GM19099 (cell line): ENCODE data around the gene RXRA.

Source experiments
- POLR2A ChIP-seq: IDR thresholded peaks from 3 replicates; pipeline ENCODE4 v1.6.1; 2011; ENCODE audit warnings: low read depth; ENCODE audit not compliant: insufficient read length; ENCODE audit errors: extremely low read depth

RXRA gene

DNA sequence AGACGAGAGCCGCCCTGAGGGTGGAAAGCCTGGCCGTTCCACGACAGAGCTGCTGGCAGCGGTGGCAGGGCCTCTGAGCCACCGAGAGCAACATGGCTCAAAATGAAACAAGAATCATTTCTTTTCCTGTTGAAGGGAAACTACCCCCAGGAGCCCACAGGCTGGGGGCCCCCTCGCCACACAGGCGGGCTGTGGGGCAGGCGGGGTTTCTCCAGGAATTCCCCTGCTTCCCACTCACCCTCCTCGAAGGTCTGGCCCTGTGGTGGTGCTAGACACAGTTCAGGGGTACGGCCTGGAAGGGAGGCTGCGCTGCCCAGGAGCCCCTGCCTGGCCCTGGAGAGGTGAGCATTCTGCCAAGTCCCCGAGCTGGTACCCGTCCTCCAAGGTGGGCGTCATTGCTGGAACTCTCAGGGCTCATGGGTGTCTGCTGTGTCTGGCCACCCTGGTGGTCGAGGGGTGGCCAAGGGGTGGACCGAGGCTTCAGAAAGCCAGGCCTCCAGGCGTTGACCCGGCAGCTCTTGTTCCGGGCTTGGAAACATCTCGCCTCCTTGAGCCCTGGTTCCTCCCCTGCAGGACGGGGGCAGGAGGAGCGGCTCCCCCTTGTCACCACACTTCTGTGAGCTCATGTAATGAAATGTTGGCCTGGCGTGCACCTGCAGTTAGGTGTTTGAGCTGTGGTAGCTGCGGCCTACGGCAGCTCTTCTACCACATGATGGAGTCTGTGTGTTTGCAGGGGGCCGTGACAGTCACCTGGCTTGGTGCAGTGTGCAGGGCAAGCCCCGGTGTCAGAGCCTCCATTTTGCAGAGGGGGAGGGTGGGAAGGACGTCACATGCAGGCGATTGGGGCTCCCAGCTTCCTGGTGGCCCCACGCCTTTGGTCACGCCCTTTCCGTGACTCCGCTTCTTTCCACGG, 65.3 kb downstream of the RXRA start:
- TF ChIP-seq POLR2A = peak; percentile 73

DNA sequence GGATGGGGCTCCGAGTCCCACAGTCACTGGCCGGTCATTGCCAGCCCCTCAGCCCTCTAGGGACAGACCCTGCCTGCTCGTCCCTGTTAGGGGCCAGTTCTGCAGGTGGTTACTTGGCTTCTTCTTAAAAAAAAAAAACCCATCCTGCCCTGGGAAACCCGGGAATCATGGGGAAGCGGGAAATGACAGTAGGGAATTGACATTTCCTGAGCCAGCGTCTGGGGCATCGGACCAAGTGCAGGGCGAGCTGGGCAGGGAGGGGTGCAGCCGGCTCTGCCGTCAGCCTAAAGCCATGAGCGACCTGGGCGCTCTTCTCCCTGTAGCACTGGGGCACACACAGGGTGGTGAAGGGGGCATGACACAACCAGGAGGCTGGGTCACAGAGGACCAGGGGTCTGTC, 66.6 kb downstream of the RXRA start:
- no peak for TF ChIP-seq POLR2A

DNA sequence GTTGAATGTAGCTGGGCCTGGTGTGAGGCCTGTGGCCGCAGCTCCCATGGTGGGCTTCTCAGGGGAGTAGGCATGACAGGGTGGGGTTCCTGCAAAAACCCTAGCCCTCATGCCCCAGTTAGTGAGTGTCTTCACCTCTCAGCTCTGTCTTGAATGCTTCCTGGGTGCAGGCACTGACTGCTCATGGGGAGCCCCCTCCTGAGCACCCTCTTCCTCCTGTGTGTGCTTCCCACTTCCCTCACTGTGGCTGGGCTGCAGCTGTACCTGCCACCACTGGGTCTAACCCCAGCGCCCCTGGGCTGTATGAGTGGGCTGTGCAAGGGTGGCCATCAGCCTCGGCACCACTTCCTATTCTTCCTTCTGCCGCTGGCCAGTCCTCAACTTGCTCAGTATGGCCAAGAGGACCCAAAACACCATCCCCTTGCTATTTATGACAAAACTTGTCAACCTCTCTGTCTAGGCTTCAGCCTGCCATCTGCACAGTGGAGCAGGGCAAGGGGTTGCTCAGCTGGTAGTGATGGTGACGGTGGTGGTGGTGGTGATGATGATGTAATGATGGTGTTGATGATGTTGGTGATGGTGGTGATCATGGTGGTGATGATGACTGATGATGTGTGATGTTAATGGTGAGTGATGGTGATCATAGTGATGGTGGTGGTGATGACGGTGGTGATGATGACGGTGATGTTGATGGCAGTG, 67.5 kb downstream of the RXRA start:
- TF ChIP-seq POLR2A = no peak

DNA sequence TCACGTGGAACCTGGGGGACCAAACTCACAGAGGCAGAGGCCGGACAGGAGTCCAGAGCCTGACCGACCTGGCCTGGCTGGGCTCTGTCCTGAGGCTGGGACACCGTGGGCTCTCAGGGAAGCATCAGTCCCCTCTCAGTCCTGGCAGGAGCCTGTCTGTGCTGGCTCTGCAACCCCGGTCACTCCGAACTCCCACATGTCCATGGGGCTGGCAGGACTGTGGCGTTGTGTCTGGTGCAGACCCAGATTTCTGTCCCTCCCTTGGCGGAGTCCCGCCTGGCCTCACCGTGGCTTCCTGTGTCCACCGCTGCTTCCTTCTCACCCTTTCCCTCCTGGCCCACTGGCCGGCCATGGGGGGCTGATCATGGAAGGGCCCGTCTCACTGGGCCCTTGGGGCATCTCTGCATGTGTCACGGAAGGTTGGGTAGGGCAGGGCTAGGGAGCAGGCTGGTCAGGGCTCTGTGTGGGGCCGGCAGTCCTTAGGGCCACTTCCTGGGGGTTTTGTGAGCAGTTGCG, 68.8 kb downstream of the RXRA start:
- no peak for TF ChIP-seq POLR2A

DNA sequence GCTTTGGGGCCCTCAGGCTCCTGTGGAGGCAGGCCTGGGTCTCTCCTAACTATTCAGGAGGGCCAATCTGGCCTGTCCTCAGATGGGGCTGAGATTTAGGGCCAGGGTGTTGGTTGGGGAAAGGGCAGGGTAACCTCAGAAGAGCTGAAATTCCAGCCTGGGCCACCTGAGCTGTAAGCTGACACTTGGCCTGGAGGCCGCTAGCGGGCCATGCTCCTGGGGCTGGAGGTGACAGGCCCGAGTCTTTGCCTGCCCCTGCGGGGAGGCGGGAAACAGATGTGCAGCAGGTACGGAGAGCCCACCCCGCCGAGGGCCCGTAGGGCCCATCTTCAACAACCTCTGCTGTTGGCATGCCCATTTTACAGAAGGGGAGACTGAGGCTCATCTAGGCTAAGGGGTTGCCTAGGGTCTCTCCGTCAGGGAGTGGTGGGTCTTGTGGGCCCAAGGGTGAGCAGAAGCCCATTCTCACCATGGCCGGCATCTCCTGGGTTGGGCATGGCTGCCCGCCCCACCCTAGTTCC, 69.5 kb downstream of the RXRA start:
- no peak for TF ChIP-seq POLR2A

DNA sequence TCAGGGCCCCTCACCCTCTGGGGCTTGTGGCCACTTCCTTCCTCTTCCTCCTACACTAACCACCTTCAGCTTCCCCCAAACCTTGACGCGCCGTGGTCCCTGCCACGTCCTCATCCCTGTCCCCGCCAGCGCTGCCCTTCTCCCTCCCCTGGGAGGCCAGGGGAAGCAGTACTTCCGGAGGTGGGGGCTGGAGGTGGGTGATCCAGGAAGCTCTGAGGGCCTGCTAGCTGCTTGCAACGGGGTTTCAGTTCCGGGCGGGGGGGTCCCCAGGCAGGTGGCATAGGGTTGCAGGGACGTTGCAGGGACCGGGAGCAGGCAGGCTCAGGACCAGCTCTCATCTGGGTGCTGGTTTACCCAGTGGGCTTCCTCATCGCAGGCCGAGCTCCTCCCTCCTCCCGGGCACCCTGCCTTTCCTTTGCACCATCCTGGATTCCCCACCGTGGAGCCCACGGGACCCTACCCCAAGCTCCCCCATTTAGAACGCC, 70.0 kb downstream of the RXRA start:
- TF ChIP-seq POLR2A = peak; percentile 49

DNA sequence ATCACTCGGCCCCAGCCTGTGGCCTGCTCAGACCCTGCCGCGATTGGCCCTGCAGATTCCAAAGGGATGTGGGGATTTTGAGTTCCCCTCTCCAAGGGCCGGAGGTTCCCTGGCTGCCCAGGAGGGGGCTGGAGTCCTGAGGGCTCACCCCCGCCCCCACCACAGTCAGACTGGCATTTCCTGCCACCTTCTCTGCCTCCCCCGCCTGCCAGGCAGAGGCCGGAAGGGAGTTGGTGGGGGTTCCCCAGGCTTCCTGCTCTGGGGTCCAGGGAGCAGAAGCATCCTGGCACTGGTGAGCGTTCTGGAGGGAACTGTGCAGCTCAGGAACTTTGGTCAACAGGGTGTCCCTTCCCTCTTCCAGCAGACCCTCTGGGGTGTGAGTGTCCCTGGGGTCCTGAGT, 70.6 kb downstream of the RXRA start:
- TF ChIP-seq POLR2A = no peak

DNA sequence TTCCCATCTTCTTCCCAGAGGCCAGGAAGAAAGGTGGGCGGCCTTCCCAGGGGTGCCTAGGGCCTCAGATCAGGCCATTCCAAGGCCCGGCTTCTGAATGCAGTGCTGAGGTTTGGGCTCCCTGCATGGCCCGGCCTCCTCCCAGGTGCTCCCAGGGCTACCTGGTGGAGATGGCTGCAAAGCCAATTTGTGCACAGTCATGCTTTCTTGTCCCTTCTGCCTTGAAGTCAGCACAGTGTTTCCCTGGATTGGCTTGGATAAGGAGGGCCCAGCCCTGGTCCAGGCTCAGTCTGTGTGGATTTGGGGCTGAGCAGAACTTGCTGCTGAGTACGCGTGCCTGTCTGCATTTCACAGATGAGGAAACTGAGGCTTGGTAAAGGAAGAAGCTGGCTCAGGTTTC, 72.5 kb downstream of the RXRA start:
- TF ChIP-seq POLR2A = no peak

DNA sequence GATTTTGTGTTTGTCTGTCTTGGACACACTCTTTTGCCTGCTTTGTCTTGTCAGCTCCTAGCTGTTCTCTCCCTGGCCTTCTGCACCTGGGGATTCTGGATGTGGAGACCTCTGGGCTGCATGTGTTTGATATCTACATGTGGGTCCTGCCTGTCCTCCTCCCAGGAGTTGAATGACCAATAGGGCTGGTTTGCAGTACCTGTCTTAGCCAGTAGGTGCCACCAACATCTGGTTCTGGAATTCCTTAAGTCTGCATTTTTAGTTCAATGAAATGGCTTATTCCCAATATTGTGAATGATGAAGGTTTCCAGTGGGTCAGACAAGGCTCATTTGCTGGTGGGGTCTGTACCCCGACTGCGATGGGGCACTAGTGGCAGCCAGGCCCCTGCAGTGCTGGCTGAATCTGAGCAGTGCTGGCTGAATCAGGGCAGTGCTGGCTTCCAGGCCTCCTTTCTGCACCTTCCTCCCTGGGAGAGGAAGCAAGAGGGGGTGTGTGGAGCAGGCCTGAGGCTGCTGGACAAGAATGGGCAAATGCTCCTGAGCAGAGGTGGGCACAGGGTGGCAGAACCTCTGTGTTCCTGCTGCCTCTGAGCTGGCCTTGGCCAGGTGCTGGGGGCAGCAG, 73.3 kb downstream of the RXRA start:
- TF ChIP-seq POLR2A = no peak

DNA sequence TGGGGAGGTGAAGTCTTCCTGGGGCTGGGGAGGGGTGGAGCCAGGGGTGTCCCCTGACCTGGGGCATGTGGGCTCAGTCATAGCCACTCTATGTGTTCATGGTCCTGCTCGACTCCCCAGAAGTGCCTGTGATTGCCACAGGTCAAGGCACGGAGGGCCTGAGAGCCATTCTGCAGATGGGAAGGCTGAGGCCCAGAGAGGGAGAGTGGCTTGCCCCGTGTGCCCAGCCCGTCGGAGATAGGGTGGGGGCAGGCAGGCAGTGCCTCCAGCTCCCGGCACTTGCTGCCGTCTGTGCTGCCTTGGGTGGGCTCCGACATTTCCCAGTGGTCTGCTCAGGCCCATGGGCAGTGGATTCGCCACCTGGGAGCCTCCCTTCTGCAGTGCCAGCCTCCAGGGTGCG, 74.0 kb downstream of the RXRA start:
- no peak for TF ChIP-seq POLR2A

DNA sequence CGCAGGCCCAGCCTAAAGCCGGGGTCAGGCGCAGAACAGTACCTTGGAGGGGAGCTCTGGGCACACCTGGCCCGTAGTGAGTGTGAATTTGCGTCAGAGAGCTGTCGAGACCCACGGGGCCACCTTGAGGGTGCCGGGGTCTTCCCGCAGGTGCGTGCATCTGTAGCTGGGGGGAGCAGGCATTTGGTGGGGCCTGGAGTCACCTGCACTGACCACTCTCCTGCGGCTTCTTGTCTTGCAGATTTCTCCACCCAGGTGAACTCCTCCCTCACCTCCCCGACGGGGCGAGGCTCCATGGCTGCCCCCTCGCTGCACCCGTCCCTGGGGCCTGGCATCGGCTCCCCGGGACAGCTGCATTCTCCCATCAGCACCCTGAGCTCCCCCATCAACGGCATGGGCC, 75.1 kb downstream of the RXRA start:
- TF ChIP-seq POLR2A = no peak

DNA sequence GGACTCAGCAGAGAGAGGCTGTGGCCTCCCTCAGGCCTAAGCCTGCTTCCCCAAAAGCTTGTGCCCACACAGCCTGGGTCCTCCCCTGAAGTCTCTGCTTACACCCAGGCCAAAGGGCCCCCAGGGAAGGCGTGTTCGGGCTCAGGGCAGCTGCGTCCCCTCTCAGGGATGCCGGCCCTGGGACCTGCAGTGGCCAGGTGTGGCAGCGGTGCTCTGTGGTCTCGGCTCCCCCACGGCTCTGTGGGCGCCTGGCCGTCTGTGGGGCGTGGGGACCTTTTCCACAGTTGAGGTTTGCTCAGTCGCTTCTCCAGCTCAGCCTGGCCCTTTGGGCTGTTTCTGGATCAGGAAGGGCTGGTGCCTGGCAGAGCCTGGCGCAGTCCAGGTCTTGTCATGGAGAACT, 75.9 kb downstream of the RXRA start:
- TF ChIP-seq POLR2A = no peak

DNA sequence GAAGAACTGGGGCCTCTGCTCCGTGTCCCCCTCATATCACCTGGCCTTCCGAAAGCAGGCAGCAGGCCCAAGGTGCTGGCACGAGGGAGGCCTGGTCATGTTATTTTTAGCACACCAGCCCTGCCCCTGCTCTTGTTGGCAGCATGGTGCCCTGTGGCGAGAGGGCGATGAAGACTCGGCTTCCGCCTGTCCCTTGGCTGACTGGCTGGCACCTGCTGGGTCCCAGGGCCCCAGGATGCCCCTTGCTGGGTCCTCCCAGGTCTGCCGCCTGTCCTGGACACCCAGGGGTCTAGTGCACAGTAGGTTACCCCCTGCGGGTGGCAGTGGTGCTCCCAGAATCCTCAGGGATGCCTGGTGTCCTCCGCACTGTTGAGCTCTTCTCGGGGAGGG, 77.0 kb downstream of the RXRA start:
- no peak for TF ChIP-seq POLR2A

DNA sequence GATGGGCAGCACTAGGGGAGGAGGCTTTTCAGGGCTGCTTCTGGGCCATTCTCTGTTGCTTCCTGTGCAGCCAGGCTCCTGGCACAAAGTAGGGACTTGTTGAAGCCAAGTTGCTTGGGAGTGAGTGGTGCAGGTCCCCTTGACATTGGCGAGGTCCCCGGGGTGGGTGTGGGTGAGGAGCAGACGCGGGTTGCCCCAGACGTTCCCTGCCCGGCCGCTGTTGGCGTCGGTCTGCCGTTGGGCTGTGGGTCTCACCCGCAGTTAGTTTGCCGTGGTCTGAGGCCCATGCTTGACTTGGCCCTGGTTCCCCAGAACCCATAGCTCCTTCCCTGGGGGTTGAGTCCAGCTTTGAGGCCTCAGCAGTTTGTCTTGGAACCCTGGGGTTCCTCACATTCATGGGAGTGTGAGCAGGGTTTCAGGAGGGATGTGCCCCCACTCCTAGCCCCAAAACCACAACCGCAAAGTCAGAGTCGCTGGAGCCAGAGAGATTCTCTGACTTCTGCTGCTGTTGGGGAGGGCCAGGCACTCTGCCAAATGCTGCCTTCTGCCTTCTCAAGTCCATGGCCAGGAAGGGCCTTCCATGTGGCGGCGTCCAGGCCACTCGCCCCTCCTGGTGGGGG, 77.5 kb downstream of the RXRA start:
- no peak for TF ChIP-seq POLR2A

DNA sequence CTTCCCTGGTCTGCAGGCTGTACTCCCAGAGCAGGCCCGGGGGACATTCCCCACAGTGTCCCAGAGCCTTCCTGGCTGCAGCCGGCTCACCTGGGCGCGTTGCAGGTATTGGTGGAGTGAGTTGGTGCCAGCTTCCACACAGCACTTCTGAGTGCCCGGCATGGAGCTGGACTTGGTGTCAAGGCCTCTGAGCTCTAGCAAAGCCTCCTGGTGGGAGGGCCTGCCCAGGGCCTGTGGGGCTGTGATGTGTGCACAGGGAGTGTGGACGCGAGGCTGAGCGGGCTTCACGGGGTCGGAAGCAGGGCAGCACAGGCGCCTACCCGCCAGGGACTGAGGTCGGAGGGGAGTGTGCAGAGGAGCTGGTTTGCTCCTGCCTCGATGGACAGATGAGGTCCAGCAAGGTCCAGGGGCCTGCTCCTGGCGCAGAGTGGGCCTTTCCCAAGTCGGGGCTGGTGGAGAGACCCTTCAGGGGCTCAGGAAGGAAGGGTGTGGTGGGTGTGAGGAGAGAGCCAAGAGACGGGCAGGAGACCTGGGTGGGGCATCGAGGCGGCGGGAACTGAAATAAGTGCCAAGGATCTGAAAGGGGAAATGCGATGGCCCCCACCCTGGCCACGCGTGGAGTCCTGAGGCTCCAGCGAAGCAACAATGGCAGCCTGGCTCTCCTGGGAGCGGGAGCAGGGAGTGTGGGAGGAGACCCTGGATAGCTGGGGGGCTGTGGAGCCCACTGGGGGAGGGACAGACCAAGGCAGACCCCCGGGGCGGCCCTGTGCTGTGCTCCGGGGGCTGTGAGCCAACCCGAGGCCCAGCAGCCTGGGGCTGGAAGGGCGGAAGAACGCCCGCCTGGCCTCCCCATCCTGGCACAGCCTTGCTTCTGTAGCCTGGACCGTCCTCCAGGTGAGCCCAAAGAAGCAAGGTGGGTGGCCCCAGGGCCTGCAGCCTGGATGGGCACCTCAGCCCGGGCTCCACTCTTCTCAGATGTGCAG, 78.4 kb downstream of the RXRA start:
- no peak for TF ChIP-seq POLR2A
